Upper lobe of left lung (tissue), 4 donors: ENCODE data around the gene LRP1B.

Experiments used
- CTCF ChIP-seq, 6 experiments: fragments of 450-650 bp in 4 of 6; fragments of 200-600 bp in 2 of 6; sonication (generic) in 2 of 6; IDR thresholded peaks; one replicate each; pipeline ENCODE4 v1.5.1; 2016 to 2019; ENCODE audit warnings: antibody characterized with exemption in 6 of 6
- POLR2AphosphoS5 ChIP-seq, 2 donors: sonication (generic); formaldehyde crosslinking; IDR thresholded peaks; one replicate each; pipeline ENCODE4 v1.5.1; 2017; ENCODE audit warnings: antibody characterized with exemption in 2 of 2

DNA sequence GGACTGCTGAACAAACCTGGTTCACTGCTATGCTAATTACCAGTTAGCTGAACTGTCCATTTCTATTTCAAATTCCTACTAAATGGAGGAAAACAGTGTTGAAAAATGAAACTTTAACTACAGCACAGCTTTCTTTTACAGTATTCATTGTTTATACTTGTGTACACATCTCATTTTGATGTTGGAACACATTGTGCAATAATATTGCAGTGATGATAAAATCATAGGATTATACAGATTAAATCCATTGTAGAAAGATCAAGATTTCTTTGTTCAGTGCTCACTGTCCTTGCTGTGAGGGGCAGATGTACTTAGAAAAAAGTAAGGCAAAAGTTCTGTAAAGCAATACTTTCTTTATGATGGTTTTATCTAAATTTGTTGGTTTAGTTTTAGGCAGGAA lies 1055.1 kb downstream of the LRP1B start:
- no peak for TF ChIP-seq CTCF (IDR thresholded peaks at IDR 0.05)
- TF ChIP-seq POLR2AphosphoS5 (IDR thresholded peaks at IDR 0.05): no peak
